ENCODE data around the gene RNF166. TPM values are rescaled to one million over a fixed set of nuclear protein-coding genes. Genes with fewer than 3 reads are reported as not detected.

RNF166 gene
- total and polyA plus RNA-seq, 8 donors = 9.7 to 40.9 (median 11.8) TPM

- no peaks in the 10 kb centered on the region for H3K4me1 ChIP-seq
- no peaks in the 10 kb centered on the region for H3K27me3 ChIP-seq
- FAIRE-seq (no peak), ATAC-seq (no peak), DNase-seq (peak in 1 of 6 donors; percentile 69)
- H3K9me3 ChIP-seq = no peaks in the 10 kb centered on the region
- H3K27ac ChIP-seq = no peak overlapping the region
- intact Hi-C loops (cut with DNase I) = no loop called here
- no peak for TF ChIP-seq CTCF (IDR thresholded peaks at IDR 0.05)
- 92 to 94% methylated on average over 47 of the region's 47 CpGs for WGBS, 2 donors
- peaks cover 0 to 12% (median 4%) of the 10 kb centered on the region in 3 donors for H3K36me3 ChIP-seq
- H3K4me3 ChIP-seq = no peak overlapping the region
These were observed 8.9 kb downstream of the RNF166 start for GRCh38 chr16:88697116-88697830.

- 85 to 94% methylated on average over 14 of the region's 14 CpGs for whole genome bisulfite sequencing, 2 donors
- no peak overlapping the region for H3K27ac ChIP-seq
- H3K4me3 ChIP-seq = no peak overlapping the region
- no peaks in the 10 kb centered on the region for H3K4me1 ChIP-seq
- ATAC-seq (no peak), FAIRE-seq (no peak), DNase-seq (peak in 1 of 6 donors; percentile 39)
- H3K36me3 ChIP-seq = peaks cover 0 to 12% (median 4%) of the 10 kb centered on the region in 3 donors
- no peaks in the 10 kb centered on the region for H3K9me3 ChIP-seq
- intact Hi-C loops (cut with DNase I) = no loop called here
- no peaks in the 10 kb centered on the region for H3K27me3 ChIP-seq
- TF ChIP-seq CTCF (IDR thresholded peaks at IDR 0.05) = no peak
These were observed 9.8 kb downstream of the RNF166 start for GRCh38 chr16:88696441-88696840.

GRCh38 chr16:88695753-88696152 lies 10.5 kb downstream of the RNF166 start:
- 89 to 95% methylated on average over 7 of the region's 7 CpGs for WGBS, 2 donors
- Histone ChIP-seq H3K27ac (no peak overlapping the region), H3K9me3 (no peaks in the 10 kb centered on the region), H3K4me3 (no peak overlapping the region), H3K4me1 (no peaks in the 10 kb centered on the region), H3K36me3 (peaks cover 0 to 12% (median 4%) of the 10 kb centered on the region in 3 donors), H3K27me3 (no peaks in the 10 kb centered on the region)
- TF ChIP-seq CTCF (IDR thresholded peaks at IDR 0.05) = no peak
- no peak for ATAC-seq
- intact Hi-C loops (cut with DNase I) = no loop called here
- FAIRE-seq = no peak
- DNase-seq = peak in 1 of 6 donors; percentile 41

GRCh38 chr16:88695218-88695617 lies 11.0 kb downstream of the RNF166 start:
- FAIRE-seq = no peak
- intact Hi-C loops (cut with DNase I) = no loop called here
- Histone ChIP-seq H3K4me1 (no peaks in the 10 kb centered on the region), H3K36me3 (peaks cover 0 to 12% (median 4%) of the 10 kb centered on the region in 3 donors), H3K9me3 (no peaks in the 10 kb centered on the region), H3K4me3 (no peak overlapping the region), H3K27me3 (no peaks in the 10 kb centered on the region), H3K27ac (no peak overlapping the region)
- TF ChIP-seq CTCF (IDR thresholded peaks at IDR 0.05) = no peak
- 77 to 80% methylated on average over 15 of the region's 15 CpGs for WGBS, 2 donors
- no peak for ATAC-seq
- peak in 2 of 6 donors; percentile 48 to 82 for DNase-seq

Data from pancreas (tissue), 10 donors.